Measurements from ENCODE around the gene SERINC1. TPM values are rescaled to one million over a fixed set of nuclear protein-coding genes. Genes with fewer than 3 reads are reported as not detected.

SERINC1 gene
- total and polyA plus RNA-seq, 9 of the 15 experiments (the other 6 are each of a cell fraction or from before 2014, with no cell fraction given): 28.8 to 64.6 (median 39.7) TPM

DNA sequence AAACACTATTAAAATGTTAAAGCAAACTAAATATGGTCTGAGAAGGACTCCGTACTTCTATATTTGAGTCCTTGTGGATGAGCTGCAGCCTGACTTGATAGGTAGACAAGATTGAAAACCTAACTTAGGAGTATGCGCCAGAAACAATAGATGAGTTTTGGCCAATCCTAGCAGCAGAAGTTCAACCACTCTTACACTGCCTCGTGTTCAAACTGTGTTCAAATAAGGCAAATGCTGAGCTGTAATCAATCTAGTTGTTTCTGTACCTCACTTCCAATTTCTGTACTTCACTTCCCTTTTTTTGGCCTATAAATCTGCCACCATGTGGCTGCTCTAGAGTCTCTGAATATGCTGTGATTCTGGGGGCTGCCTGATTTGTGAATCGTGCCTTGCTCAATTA, 13.2 kb upstream of the SERINC1 start (continued):
- TF ChIP-seq, protein P1, sequence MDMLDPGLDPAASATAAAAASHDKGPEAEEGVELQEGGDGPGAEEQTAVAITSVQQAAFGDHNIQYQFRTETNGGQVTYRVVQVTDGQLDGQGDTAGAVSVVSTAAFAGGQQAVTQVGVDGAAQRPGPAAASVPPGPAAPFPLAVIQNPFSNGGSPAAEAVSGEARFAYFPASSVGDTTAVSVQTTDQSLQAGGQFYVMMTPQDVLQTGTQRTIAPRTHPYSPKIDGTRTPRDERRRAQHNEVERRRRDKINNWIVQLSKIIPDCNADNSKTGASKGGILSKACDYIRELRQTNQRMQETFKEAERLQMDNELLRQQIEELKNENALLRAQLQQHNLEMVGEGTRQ (CRISPR knock-in tag; IDR thresholded peaks at IDR 0.05): no peak
- TF ChIP-seq FOXK2 (conservative IDR thresholded peaks at IDR 0.05 in 1 of 2, IDR thresholded peaks at IDR 0.05 in 1 of 2; ENCODE audit: low read depth in 2 of 2): 0 out of 4 replicates have a peak, but pooled peaks of 1 of the 2 experiments have one; percentile 14
- TF ChIP-seq YY1 (IDR thresholded peaks at IDR 0.05; ENCODE audit: borderline replicate concordance in 1 of 3, control insufficient read depth in 1 of 3, extremely low read depth in 1 of 3, insufficient read depth in 3 of 3, insufficient read length in 1 of 3, insufficient replicate concordance in 2 of 3, low read depth in 1 of 3, low read length in 2 of 3): no peak
- TF ChIP-seq ZNF583 (CRISPR knock-in tag; IDR thresholded peaks at IDR 0.05): no peak
- TF ChIP-seq CTBP1 (IDR thresholded peaks at IDR 0.05; ENCODE audit: borderline replicate concordance): no peak
- no peak for TF ChIP-seq POLR2B (IDR thresholded peaks at IDR 0.05; ENCODE audit: low read depth, partially characterized antibody)
- peak; percentile 72 for TF ChIP-seq CC2D1A (IDR thresholded peaks at IDR 0.05)
- TF ChIP-seq, protein P2, sequence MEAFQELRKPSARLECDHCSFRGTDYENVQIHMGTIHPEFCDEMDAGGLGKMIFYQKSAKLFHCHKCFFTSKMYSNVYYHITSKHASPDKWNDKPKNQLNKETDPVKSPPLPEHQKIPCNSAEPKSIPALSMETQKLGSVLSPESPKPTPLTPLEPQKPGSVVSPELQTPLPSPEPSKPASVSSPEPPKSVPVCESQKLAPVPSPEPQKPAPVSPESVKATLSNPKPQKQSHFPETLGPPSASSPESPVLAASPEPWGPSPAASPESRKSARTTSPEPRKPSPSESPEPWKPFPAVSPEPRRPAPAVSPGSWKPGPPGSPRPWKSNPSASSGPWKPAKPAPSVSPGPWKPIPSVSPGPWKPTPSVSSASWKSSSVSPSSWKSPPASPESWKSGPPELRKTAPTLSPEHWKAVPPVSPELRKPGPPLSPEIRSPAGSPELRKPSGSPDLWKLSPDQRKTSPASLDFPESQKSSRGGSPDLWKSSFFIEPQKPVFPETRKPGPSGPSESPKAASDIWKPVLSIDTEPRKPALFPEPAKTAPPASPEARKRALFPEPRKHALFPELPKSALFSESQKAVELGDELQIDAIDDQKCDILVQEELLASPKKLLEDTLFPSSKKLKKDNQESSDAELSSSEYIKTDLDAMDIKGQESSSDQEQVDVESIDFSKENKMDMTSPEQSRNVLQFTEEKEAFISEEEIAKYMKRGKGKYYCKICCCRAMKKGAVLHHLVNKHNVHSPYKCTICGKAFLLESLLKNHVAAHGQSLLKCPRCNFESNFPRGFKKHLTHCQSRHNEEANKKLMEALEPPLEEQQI (IDR thresholded peaks at IDR 0.05): peak; percentile 87
- TF ChIP-seq, protein P3, sequence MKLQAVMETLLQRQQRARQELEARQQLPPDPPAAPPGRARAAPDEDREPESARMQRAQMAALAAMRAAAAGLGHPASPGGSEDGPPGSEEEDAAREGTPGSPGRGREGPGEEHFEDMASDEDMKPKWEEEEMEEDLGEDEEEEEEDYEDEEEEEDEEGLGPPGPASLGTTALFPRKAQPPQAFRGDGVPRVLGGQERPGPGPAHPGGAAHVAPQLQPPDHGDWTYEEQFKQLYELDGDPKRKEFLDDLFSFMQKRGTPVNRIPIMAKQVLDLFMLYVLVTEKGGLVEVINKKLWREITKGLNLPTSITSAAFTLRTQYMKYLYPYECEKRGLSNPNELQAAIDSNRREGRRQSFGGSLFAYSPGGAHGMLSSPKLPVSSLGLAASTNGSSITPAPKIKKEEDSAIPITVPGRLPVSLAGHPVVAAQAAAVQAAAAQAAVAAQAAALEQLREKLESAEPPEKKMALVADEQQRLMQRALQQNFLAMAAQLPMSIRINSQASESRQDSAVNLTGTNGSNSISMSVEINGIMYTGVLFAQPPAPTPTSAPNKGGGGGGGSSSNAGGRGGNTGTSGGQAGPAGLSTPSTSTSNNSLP (IDR thresholded peaks at IDR 0.05; ENCODE audit: borderline replicate concordance, low read depth, low read length): no peak
- TF ChIP-seq, protein P4, sequence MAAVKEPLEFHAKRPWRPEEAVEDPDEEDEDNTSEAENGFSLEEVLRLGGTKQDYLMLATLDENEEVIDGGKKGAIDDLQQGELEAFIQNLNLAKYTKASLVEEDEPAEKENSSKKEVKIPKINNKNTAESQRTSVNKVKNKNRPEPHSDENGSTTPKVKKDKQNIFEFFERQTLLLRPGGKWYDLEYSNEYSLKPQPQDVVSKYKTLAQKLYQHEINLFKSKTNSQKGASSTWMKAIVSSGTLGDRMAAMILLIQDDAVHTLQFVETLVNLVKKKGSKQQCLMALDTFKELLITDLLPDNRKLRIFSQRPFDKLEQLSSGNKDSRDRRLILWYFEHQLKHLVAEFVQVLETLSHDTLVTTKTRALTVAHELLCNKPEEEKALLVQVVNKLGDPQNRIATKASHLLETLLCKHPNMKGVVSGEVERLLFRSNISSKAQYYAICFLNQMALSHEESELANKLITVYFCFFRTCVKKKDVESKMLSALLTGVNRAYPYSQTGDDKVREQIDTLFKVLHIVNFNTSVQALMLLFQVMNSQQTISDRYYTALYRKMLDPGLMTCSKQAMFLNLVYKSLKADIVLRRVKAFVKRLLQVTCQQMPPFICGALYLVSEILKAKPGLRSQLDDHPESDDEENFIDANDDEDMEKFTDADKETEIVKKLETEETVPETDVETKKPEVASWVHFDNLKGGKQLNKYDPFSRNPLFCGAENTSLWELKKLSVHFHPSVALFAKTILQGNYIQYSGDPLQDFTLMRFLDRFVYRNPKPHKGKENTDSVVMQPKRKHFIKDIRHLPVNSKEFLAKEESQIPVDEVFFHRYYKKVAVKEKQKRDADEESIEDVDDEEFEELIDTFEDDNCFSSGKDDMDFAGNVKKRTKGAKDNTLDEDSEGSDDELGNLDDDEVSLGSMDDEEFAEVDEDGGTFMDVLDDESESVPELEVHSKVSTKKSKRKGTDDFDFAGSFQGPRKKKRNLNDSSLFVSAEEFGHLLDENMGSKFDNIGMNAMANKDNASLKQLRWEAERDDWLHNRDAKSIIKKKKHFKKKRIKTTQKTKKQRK (IDR thresholded peaks at IDR 0.05; ENCODE audit: borderline replicate concordance, low read depth, low read length): no peak
- TF ChIP-seq, protein P5, sequence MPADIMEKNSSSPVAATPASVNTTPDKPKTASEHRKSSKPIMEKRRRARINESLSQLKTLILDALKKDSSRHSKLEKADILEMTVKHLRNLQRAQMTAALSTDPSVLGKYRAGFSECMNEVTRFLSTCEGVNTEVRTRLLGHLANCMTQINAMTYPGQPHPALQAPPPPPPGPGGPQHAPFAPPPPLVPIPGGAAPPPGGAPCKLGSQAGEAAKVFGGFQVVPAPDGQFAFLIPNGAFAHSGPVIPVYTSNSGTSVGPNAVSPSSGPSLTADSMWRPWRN (IDR thresholded peaks at IDR 0.05; ENCODE audit: low read depth): no peak
- TF ChIP-seq NR3C1 (CRISPR knock-in tag; IDR thresholded peaks at IDR 0.05): no peak
- TF ChIP-seq NFIC (IDR thresholded peaks at IDR 0.05): no peak
- TF ChIP-seq, protein P6, sequence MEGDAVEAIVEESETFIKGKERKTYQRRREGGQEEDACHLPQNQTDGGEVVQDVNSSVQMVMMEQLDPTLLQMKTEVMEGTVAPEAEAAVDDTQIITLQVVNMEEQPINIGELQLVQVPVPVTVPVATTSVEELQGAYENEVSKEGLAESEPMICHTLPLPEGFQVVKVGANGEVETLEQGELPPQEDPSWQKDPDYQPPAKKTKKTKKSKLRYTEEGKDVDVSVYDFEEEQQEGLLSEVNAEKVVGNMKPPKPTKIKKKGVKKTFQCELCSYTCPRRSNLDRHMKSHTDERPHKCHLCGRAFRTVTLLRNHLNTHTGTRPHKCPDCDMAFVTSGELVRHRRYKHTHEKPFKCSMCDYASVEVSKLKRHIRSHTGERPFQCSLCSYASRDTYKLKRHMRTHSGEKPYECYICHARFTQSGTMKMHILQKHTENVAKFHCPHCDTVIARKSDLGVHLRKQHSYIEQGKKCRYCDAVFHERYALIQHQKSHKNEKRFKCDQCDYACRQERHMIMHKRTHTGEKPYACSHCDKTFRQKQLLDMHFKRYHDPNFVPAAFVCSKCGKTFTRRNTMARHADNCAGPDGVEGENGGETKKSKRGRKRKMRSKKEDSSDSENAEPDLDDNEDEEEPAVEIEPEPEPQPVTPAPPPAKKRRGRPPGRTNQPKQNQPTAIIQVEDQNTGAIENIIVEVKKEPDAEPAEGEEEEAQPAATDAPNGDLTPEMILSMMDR (IDR thresholded peaks at IDR 0.05 in 2 of 3, conservative IDR thresholded peaks at IDR 0.05 in 1 of 3; ENCODE audit: insufficient read depth in 2 of 3, low read depth in 1 of 3, low read length in 3 of 3): peak in 1 of 3 experiments; percentile 5; a peak in 1 of 6 replicates
